ENCODE data around the gene PLPPR4.

Gene PLPPR4

DNA sequence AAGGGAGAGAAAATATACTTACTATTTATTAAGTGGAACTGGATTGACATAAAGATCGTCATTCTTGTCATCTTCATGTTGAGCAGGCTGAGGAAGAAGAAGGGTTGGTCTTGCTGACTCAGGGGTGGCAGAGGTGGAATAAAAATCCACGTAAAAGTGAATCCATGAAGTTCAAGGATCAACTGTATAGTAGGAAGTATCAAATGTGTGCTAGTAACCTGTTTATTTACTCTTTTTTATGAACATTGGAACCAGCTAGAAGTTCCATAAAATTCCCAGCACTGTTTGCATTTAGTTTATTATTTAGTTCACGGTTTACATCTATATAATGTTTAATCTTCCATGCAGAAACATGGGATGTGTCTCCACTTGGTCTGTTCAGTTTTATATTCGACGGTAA, 70.7 kb downstream of the PLPPR4 start:
- DNase-seq (ENCODE audit: extremely low read depth in 1 of 2, low read depth in 1 of 2), result no peak

DNA sequence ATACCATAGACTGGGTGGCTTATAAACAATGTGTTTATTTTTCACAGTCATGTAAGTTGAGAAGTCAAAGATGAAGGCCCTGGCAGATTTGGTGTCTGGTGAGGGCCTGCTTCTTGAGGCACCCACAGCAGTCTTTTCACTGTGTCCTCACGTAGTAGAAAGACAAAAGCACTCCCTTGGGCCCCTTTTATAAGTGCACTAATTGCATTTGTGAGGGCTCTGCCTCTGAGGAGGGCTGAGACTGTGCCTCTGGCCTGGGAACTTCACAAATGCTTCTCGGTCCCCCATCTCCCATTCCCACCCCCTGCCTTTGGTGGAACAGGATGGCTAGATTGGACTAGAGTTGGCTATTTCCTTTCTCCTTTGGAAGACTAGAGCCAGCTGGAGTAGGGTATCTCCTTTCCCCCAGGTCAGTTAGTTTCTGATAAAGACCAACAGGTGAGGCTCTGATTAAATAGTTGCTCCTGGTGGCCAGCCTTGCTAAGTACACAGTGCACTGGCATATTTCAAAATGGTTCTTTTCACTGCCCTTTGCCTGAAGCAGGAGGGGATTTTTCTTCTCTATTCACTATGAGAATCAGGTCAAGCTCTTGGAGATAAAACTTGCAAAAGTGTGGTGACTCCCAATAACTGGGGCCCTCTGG, 82.9 kb downstream of the PLPPR4 start:
- no peak for DNase-seq (ENCODE audit: extremely low read depth in 1 of 2, low read depth in 1 of 2)

DNA sequence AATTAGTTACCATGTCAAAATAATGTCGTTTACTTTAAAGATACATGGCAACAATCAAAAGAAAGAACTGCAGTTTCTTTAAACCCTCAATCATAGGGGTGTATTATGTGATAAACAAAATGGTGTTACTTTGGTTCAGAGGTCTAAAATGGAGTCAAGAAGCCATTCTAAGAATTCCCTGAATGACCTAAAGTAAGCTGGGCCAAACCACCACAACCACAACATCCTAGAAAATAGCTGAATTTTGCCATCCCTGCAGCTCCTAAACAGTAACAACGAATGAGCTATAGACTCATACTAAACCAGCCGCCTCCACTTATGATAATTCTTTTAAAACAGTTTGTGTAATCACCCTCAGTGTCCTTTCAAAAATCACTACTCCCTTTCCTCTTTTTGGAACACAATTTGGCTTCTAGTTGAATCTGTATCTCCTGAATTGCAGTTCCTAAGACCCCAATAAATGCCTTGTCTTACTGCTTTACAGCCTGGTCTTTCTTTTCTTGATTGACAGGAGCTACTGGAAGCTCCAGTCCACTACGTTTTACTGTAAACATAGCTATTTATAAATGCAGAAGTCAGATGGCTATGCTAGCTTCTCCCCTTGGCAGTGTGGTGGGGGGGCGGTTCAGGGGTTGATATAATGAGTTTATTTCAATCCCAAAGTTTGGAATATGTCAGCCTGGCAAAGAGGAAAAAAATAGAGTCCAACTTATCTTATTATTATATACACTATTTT, 84.3 kb downstream of the PLPPR4 start:
- no peak for DNase-seq (ENCODE audit: extremely low read depth in 1 of 2, low read depth in 1 of 2)

DNA sequence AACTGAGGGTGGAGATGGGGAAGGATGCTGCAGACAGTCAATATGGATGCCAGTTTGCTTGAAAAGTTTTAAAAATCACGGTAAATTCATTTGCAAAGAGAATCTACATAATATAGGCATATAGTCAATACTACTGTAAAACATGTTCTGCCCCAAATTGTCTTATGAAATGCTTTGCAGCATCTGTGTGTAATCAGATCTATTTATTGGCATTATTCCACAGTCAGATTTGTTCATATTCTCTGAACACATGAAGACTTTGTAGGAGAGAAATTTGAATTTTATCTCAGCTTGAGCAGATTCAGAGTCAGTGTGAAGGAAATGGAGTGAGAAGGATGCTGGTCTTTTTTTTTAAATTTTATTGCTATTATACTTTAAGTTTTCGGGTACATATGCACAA, 88.5 kb downstream of the PLPPR4 start:
- DNase-seq (ENCODE audit: extremely low read depth in 1 of 2, low read depth in 1 of 2), result no peak

DNA sequence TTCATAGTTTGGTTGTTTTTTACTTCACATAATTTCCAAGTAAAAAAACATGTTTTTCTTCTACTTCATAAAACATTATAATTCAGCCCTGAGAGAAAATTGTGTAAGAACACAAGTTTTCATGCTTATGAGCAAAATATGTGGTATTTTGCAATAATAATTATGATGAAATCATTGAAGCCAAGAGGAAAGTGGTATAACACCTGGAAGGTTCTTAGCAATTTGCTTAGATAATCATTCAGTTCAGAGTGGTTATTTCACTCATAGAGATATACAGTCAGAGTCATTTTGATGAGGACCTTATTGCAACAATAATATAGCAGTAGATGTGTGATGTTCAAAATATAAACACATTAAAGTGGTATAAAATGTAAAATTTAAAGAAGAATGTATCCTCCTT, 94.5 kb downstream of the PLPPR4 start:
- DNase-seq (ENCODE audit: extremely low read depth in 1 of 2, low read depth in 1 of 2), result no peak

Data from stimulated activated CD8-positive, alpha-beta memory T cell treated with anti-CD3 and anti-CD28 coated beads, Interleukin-7, amount 100 ng/mL, for 48 hours (primary cell).